GM18508 (cell line): ENCODE measurements around the gene PFDN5.
"Not testable (repeated sequence)": the region's sequence is repeated elsewhere in the genome, so short reads cannot be mapped to it uniquely, and the experiment has no call there.

Experiments
- ATAC-seq: cut with Tn5 transposase; IDR thresholded peaks from one replicate; pipeline ENCODE4 v1.9.1; 2021; ENCODE audit warnings: moderate number of reproducible peaks; ENCODE audit not compliant: insufficient read depth, unreplicated experiment

The PFDN5 gene

GRCh38 chr12:53279888-53280498 lies 15.3 kb upstream of the PFDN5 start:
- ATAC-seq: no peak

- no peak for ATAC-seq
Measured at GRCh38 chr12:53286448-53286847, 8.9 kb upstream of the PFDN5 start.

- no peak for ATAC-seq
Measured at GRCh38 chr12:53287741-53288216, 7.6 kb upstream of the PFDN5 start.

- no peak for ATAC-seq
Measured at GRCh38 chr12:53288322-53288721, 7.0 kb upstream of the PFDN5 start.

GRCh38 chr12:53289891-53290290 lies 5.5 kb upstream of the PFDN5 start:
- no peak for ATAC-seq

GRCh38 chr12:53290661-53291060 lies 4.7 kb upstream of the PFDN5 start:
- no peak for ATAC-seq

- no peak for ATAC-seq
Measured at GRCh38 chr12:53292426-53292825, 2.9 kb upstream of the PFDN5 start.

- ATAC-seq: no peak
Measured at GRCh38 chr12:53295891-53296219, 513 bp downstream of the PFDN5 start.

- not testable (repeated sequence) for ATAC-seq
Measured at GRCh38 chr12:53297106-53297505, 1.8 kb downstream of the PFDN5 start.

- no peak for ATAC-seq
Measured at GRCh38 chr12:53298164-53298563, 2.8 kb downstream of the PFDN5 start.

- ATAC-seq: no peak
Measured at GRCh38 chr12:53299101-53299453, 3.7 kb downstream of the PFDN5 start.

GRCh38 chr12:53299454-53300180 lies 4.3 kb downstream of the PFDN5 start, which contains the start of gene MYG1:
Gene MYG1 (plus strand): TSS chr12:53299695. CDS start chr12:53299738, 43 bp downstream.
- ATAC-seq: peak; percentile 42

- ATAC-seq: no peak
Measured at GRCh38 chr12:53300187-53300586, 4.8 kb downstream of the PFDN5 start.

- ATAC-seq: no peak
Measured at GRCh38 chr12:53302903-53303302, 7.6 kb downstream of the PFDN5 start.

- no peak for ATAC-seq
Measured at GRCh38 chr12:53306826-53307225, 11.5 kb downstream of the PFDN5 start.

- ATAC-seq: no peak
Measured at GRCh38 chr12:53308276-53308675, 12.9 kb downstream of the PFDN5 start.

- ATAC-seq: no peak
Measured at GRCh38 chr12:53313996-53314395, 18.7 kb downstream of the PFDN5 start.

GRCh38 chr12:53320352-53321195 lies 25.2 kb downstream of the PFDN5 start:
- no peak for ATAC-seq

- no peak for ATAC-seq
Measured at GRCh38 chr12:53324113-53324778, 28.9 kb downstream of the PFDN5 start.

- no peak for ATAC-seq
Measured at GRCh38 chr12:53324779-53325510, 29.6 kb downstream of the PFDN5 start.
